H1 (cell line): Measurements from ENCODE around the gene NECAP2. TPM values are rescaled to one million over a fixed set of nuclear protein-coding genes. Genes with fewer than 3 reads are reported as not detected.

Source experiments
- CTCF ChIA-PET: fragments of 300-600 bp; sonication (Branson Sonifier 250); formaldehyde crosslinking; loops from one replicate; lab custom pipeline; 2021; ENCODE audit not compliant: partially characterized antibody; lab: Charles Lee
- POLR2A ChIA-PET: fragments of 300-600 bp; sonication (Branson Sonifier 250); formaldehyde crosslinking; loops from one replicate; lab custom pipeline; 2021; ENCODE audit warnings: inconsistent platforms; ENCODE audit not compliant: partially characterized antibody; lab: Charles Lee
- DNase-seq, 2 experiments: peaks; one replicate each; pipeline versions ENCODE4 v3.0.0 to v3.0.0-alpha.2; 2010 to 2022; ENCODE audit warnings: low spot score in 2 of 2, low read depth in 1 of 2, mixed read lengths in 1 of 2
- FAIRE-seq: peaks from 2 replicates; lab custom pipeline; 2011; peaks lifted over from hg19 to GRCh38; lab: Jason Lieb, UNC
- H2AFZ ChIP-seq: 2 replicates; pipeline ENCODE4 v1.8.1; 2012; ENCODE audit warnings: low read length, inconsistent platforms
- H2AK5ac ChIP-seq: 2 replicates; pipeline ENCODE4 v1.6.1; 2013; ENCODE audit warnings: low read depth, low read length
- H2BK120ac ChIP-seq: replicated peaks from 2 replicates; pipeline ENCODE3; 2013; ENCODE audit warnings: low read depth, low read length, inconsistent platforms
- H2BK12ac ChIP-seq: 2 replicates; pipeline ENCODE4 v1.6.1; 2013; ENCODE audit warnings: low read depth, low read length
- H2BK15ac ChIP-seq: 2 replicates; pipeline ENCODE4 v1.6.1; 2013; ENCODE audit warnings: low read length
- H2BK20ac ChIP-seq: 2 replicates; pipeline ENCODE4 v1.6.1; 2013; ENCODE audit warnings: low read length
- H2BK5ac ChIP-seq: 2 replicates; pipeline ENCODE4 v1.6.1; 2013; ENCODE audit warnings: low read depth, low read length
- H3K14ac ChIP-seq: 2 replicates; pipeline ENCODE4 v1.6.1; 2013; ENCODE audit warnings: inconsistent platforms; ENCODE audit not compliant: insufficient read length
- H3K18ac ChIP-seq: 2 replicates; pipeline ENCODE4 v1.6.1; 2013; ENCODE audit warnings: low read length; ENCODE audit errors: extremely low read depth
- H3K23ac ChIP-seq: 2 replicates; pipeline ENCODE4 v1.6.1; 2013; ENCODE audit warnings: inconsistent platforms; ENCODE audit not compliant: insufficient read length
- H3K23me2 ChIP-seq: 2 replicates; pipeline ENCODE4 v1.6.1; 2013; ENCODE audit warnings: low read depth, low read length
- H3K27ac ChIP-seq: 2 replicates; pipeline ENCODE4 v1.6.1; 2011; ENCODE audit warnings: low read depth, low read length, inconsistent platforms
- H3K27me3 ChIP-seq, 4 experiments: replicated peaks in 1 of 4; 1 replicate in 1 of 4; 2 replicates in 3 of 4; pipeline versions ENCODE4 v1.6.1 to v1.8.1; 2011 to 2013; ENCODE audit warnings: low read length in 3 of 4, mild to moderate bottlenecking in 3 of 4, inconsistent platforms in 2 of 4, mixed read lengths in 2 of 4, moderate library complexity in 1 of 4; ENCODE audit not compliant: control insufficient read depth in 3 of 4, insufficient read depth in 3 of 4; ENCODE audit errors: extremely low read depth in 1 of 4
- H3K36me3 ChIP-seq, 4 experiments: 2 replicates each; pipeline versions ENCODE4 v1.6.1 to v1.8.1; 2011 to 2013; ENCODE audit warnings: mild to moderate bottlenecking in 4 of 4, low read length in 3 of 4, moderate library complexity in 2 of 4, control low read depth in 1 of 4, inconsistent platforms in 1 of 4; ENCODE audit not compliant: insufficient read depth in 4 of 4, control insufficient read depth in 2 of 4
- H3K4ac ChIP-seq: replicated peaks from 2 replicates; pipeline ENCODE3; 2013; ENCODE audit warnings: low read length, low read depth, mixed read lengths, inconsistent platforms; ENCODE audit not compliant: insufficient read length
- H3K4me1 ChIP-seq, 4 experiments: replicated peaks in 1 of 4; 1 replicate in 1 of 4; 2 replicates in 3 of 4; pipeline versions ENCODE4 v1.6.1 to v1.8.1; 2011 to 2013; ENCODE audit warnings: low read length in 3 of 4, inconsistent platforms in 2 of 4, mixed read lengths in 1 of 4; ENCODE audit not compliant: insufficient read depth in 4 of 4, control insufficient read depth in 3 of 4
- H3K4me2 ChIP-seq, 2 experiments: 2 replicates each; pipeline versions ENCODE4 v1.6.1 to v1.8.1; 2011 to 2013; ENCODE audit warnings: low read depth in 2 of 2, low read length in 2 of 2, control low read depth in 1 of 2, inconsistent platforms in 1 of 2, mild to moderate bottlenecking in 1 of 2; ENCODE audit not compliant: insufficient read depth in 1 of 2
- H3K4me3 ChIP-seq, 4 experiments: fragments of 200-600, 300-600 bp in 1 of 4; sonication (generic), shearing (Covaris generic), sonication (Bioruptor Twin) in 1 of 4; 2 replicates each; pipeline versions ENCODE4 v1.5.1 to v1.8.1; 2011 to 2016; ENCODE audit warnings: low read length in 4 of 4, low read depth in 3 of 4, control low read depth in 2 of 4, inconsistent platforms in 2 of 4, mild to moderate bottlenecking in 2 of 4, mixed read lengths in 1 of 4, moderate library complexity in 1 of 4; ENCODE audit not compliant: insufficient read depth in 2 of 4; ENCODE audit errors: extremely low read depth in 1 of 4
- H3K56ac ChIP-seq: replicated peaks from 2 replicates; pipeline ENCODE3; 2013; ENCODE audit warnings: low read depth, mild to moderate bottlenecking, mixed read lengths, low read length, inconsistent platforms; ENCODE audit not compliant: insufficient read length
- H3K79me1 ChIP-seq: 2 replicates; pipeline ENCODE4 v1.6.1; 2013; ENCODE audit warnings: low read depth, low read length, control low read depth
- H3K79me2 ChIP-seq, 2 experiments: 2 replicates each; pipeline versions ENCODE4 v1.6.1 to v1.8.1; 2012 to 2013; ENCODE audit warnings: low read length in 2 of 2, mild to moderate bottlenecking in 2 of 2, inconsistent platforms in 1 of 2; ENCODE audit not compliant: insufficient read depth in 2 of 2, control insufficient read depth in 1 of 2
- H3K9ac ChIP-seq, 4 experiments: replicated peaks in 1 of 4; 1 replicate in 1 of 4; 2 replicates in 3 of 4; pipeline versions ENCODE4 v1.6.1 to v1.8.1; 2011 to 2013; ENCODE audit warnings: low read depth in 3 of 4, low read length in 3 of 4, control low read depth in 2 of 4, mild to moderate bottlenecking in 2 of 4, moderate library complexity in 2 of 4, inconsistent platforms in 1 of 4; ENCODE audit errors: extremely low read depth in 1 of 4
- H3K9me3 ChIP-seq, 2 experiments: 2 replicates each; pipeline versions ENCODE4 v1.6.1 to v1.8.1; 2012 to 2013; ENCODE audit warnings: mild to moderate bottlenecking in 2 of 2, moderate library complexity in 2 of 2, control low read depth in 1 of 2, inconsistent platforms in 1 of 2, low read depth in 1 of 2, low read length in 1 of 2, mixed read lengths in 1 of 2; ENCODE audit not compliant: insufficient read depth in 2 of 2
- H4K20me1 ChIP-seq, 2 experiments: replicated peaks in 1 of 2; 2 replicates each; pipeline versions ENCODE3 to v1.8.1; 2011 to 2013; ENCODE audit warnings: inconsistent platforms in 2 of 2, low read length in 2 of 2, mild to moderate bottlenecking in 1 of 2; ENCODE audit not compliant: insufficient read depth in 2 of 2, control insufficient read depth in 1 of 2
- H4K5ac ChIP-seq: 2 replicates; pipeline ENCODE4 v1.6.1; 2013; ENCODE audit warnings: low read length, low read depth, mixed read lengths, inconsistent platforms; ENCODE audit not compliant: insufficient read length
- H4K8ac ChIP-seq: 2 replicates; pipeline ENCODE4 v1.8.0; 2013; ENCODE audit warnings: mild to moderate bottlenecking, moderate library complexity, low read length, inconsistent platforms; ENCODE audit not compliant: insufficient read depth; ENCODE audit errors: extremely low read depth
- H4K91ac ChIP-seq: replicated peaks from 2 replicates; pipeline ENCODE3; 2013; ENCODE audit warnings: low read length, mixed read lengths, inconsistent platforms; ENCODE audit not compliant: insufficient read length
- ASH2L ChIP-seq: fragments of 200-600, 300-600 bp; sonication (generic); IDR thresholded peaks from one replicate; pipeline ENCODE4 v1.7.1; 2017; ENCODE audit warnings: low read length
- BACH1 ChIP-seq: IDR thresholded peaks from 2 replicates; pipeline ENCODE4 v1.6.1; 2012; ENCODE audit warnings: low read length, improper control_type of control experiment
- EZH2 ChIP-seq: fragments of 200-600 bp; sonication (generic); IDR thresholded peaks from 2 replicates; pipeline ENCODE4 v1.7.1; 2012; ENCODE audit warnings: low read depth, mild to moderate bottlenecking, moderate library complexity, low read length, inconsistent platforms; ENCODE audit not compliant: severe bottlenecking
- POLR2A ChIP-seq, 2 experiments: IDR thresholded peaks; 1 replicate in 1 of 2; 2 replicates in 1 of 2; pipeline ENCODE4 v1.6.1; 2011; ENCODE audit warnings: low read depth in 2 of 2, low read length in 2 of 2, mild to moderate bottlenecking in 2 of 2; ENCODE audit errors: control extremely low read depth in 1 of 2
- POLR2AphosphoS5 ChIP-seq: IDR thresholded peaks from 2 replicates; pipeline ENCODE4 v1.6.1; 2011; ENCODE audit warnings: low read depth, low read length
- TAF7 ChIP-seq: optimal IDR thresholded peaks from 2 replicates; pipeline ENCODE3; 2011; ENCODE audit warnings: low read depth, mild to moderate bottlenecking, inconsistent platforms, low read length, moderate library complexity, borderline replicate concordance
- TCF12 ChIP-seq: IDR thresholded peaks from 2 replicates; pipeline ENCODE4 v1.6.1; 2011; ENCODE audit warnings: low read depth, mild to moderate bottlenecking, low read length
- WGBS, 2 experiments: shearing (Covaris generic) in 1 of 2; methylation state at CpG; one replicate each; pipeline versions ENCODE4 v1.1.6 to v1.1.7; 2013 to 2015; ENCODE audit warnings: low lambda C conversion rate in 2 of 2, mixed read lengths in 2 of 2, inconsistent platforms in 1 of 2, low coverage in 1 of 2, missing lambda C conversion rate in 1 of 2; ENCODE audit not compliant: insufficient replicate concordance in 2 of 2, insufficient coverage in 1 of 2, insufficient read length in 1 of 2; ENCODE audit errors: extremely low coverage in 1 of 2, missing lambda C conversion rate in 1 of 2; 5-methylcytosine and 5-hydroxymethylcytosine counted together
- polyA plus RNA-seq, 7 experiments: library from polyadenylated mRNA; depleted of rRNA in 3 of 7; stranded (reverse) in 5 of 7; unstranded in 2 of 7; fragments of >200 nt in 5 of 7; fragments of 200-250 nt in 2 of 7; gene quantifications; 1 replicate in 5 of 7; 2 replicates in 1 of 7; 4 replicates in 1 of 7; pipeline versions ENCODE4 v1.2.1 to v1.2.3, GENCODE V29; 2011 to 2013; ENCODE audit warnings: missing spikeins in 2 of 7, mixed read lengths in 2 of 7
- total RNA-seq: library from RNA; stranded (reverse); fragmentation: NEBNext Ultra II Directional; extraction: Animal tissue kit (Norgen Biotek cat#: 25700); gene quantifications from 2 replicates; pipeline ENCODE4 v1.2.1, GENCODE V29; 2021
- TF ChIP-seq, protein P1 (sequence below): IDR thresholded peaks from 2 replicates; pipeline ENCODE4 v1.6.1; 2012; ENCODE audit warnings: inconsistent platforms

NECAP2 gene
- total and polyA plus RNA-seq, 2 of the 8 experiments (the other 6 are each of a cell fraction or from before 2014, with no cell fraction given): 24.4 to 29.7 TPM

DNA sequence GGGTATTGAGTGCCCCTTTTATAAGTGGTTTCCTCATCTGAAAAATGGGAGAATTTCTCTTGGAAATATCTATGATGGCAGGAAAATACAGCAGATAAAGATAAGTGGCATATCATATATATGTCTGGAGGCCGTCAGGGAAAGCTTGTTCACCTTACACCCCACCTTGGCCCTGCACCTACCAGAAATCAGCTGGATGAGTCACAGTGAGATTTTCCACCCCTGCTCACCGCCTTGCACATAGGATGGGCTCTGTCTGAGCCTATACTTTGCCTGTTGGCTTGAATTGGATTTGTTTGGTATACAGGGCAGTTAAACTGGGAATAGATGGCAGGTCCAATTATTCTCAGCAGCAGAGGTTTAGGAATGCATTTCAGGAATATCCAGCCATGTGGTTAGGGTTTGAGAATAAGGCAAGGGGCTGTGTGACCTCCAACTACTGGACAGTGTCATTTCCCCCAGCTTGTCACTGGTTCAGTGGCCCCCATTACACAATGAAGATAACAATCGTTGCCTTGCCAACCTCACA, 3.5 kb upstream of the NECAP2 start, which contains the start of gene SPATA21:
Gene SPATA21 (minus strand): TSS at position 479 of the 529 bp plus-strand sequence. CDS start 6,053 bp downstream, outside the sequence.
- Histone ChIP-seq H3K18ac (no peak within 1 kb of the TSS), H3K23ac (no peak within 1 kb of the TSS), H3K56ac (no peak within 1 kb of the TSS), H2BK15ac (no peak within 1 kb of the TSS), H3K79me1 (no peaks in the 10 kb centered on the region; the same call in 1 of the 2 replicates), H4K8ac (no peak within 1 kb of the TSS), H3K9ac (peak within 1 kb of the TSS in 1 of 4 experiments; percentile 38; a peak in 1 of 7 replicates), H2BK20ac (no peak within 1 kb of the TSS), H3K23me2 (peaks cover 4% of the 10 kb centered on the region; the same call in 1 of the 2 replicates), H4K5ac (no peak within 1 kb of the TSS), H3K79me2 (no peaks in the 10 kb centered on the region), H3K27me3 (peaks cover 0 to 4% (median 3%) of the 10 kb centered on the region in 4 experiments; a peak in 1 of 7 replicates), H2AFZ (no peak within 1 kb of the TSS), H2BK5ac (no peak within 1 kb of the TSS), H2BK12ac (no peak within 1 kb of the TSS), H4K20me1 (peaks cover 0 to 4% of the 10 kb centered on the region in 2 experiments), H3K4me1 (peaks cover 0 to 2% (median 0%) of the 10 kb centered on the region in 4 experiments; a peak in 4 of 7 replicates), H3K14ac (no peak within 1 kb of the TSS), H3K4ac (no peak within 1 kb of the TSS), H3K36me3 (no peaks in the 10 kb centered on the region), H4K91ac (no peak within 1 kb of the TSS), H3K27ac (no peak within 1 kb of the TSS), H2BK120ac (no peak within 1 kb of the TSS), H3K9me3 (no peaks in the 10 kb centered on the region), H2AK5ac (no peak within 1 kb of the TSS), H3K4me2 (no peak within 1 kb of the TSS), H3K4me3 (no peak within 1 kb of the TSS)
- TF ChIP-seq, protein P1, sequence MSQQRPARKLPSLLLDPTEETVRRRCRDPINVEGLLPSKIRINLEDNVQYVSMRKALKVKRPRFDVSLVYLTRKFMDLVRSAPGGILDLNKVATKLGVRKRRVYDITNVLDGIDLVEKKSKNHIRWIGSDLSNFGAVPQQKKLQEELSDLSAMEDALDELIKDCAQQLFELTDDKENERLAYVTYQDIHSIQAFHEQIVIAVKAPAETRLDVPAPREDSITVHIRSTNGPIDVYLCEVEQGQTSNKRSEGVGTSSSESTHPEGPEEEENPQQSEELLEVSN: no peak
- TF ChIP-seq EZH2 (no peak), TAF7 (no peak), POLR2AphosphoS5 (no peak), POLR2A (IDR thresholded peaks at IDR 0.05; ENCODE audit: control extremely low read depth in 1 of 2, low read depth in 2 of 2, low read length in 2 of 2) (no peak), TCF12 (no peak), ASH2L (no peak), BACH1 (no peak)
- 74% methylated on average over 3 of the region's 3 CpGs; no CpG with 5 or more reads in 1 of the 2 experiments for WGBS, 2 experiments
- POLR2A ChIA-PET: interaction anchor here (0.5 to 1.0 kb wide), 2 partner anchors 39 to 907 kb away, joined by 3 read pairs; no protein-coding TSS in a partner anchor
- CTCF ChIA-PET: interaction anchor here (0.9 kb wide), 1 partner anchor 54 kb away, joined by 3 read pairs; no protein-coding TSS in a partner anchor
- no peak for DNase-seq
- FAIRE-seq: no peak
